PFSK-1 (cell line): Measurements from ENCODE around the gene GASK1A.

Experiments
- FOXP2 ChIP-seq: optimal IDR thresholded peaks from 2 replicates; pipeline ENCODE3; 2011; ENCODE audit warnings: borderline replicate concordance, control low read depth, inconsistent platforms; ENCODE audit not compliant: insufficient read depth; ENCODE audit errors: extremely low read length, extremely low read depth
- POLR2AphosphoS5 ChIP-seq: IDR thresholded peaks from 2 replicates; pipeline ENCODE4 v1.6.1; 2012; ENCODE audit warnings: low read depth, mild to moderate bottlenecking, control low read depth, low read length, moderate library complexity
- REST ChIP-seq, 2 experiments: IDR thresholded peaks; 2 replicates each; pipeline versions ENCODE4 v1.6.1 to v1.8.0; 2011 to 2012; ENCODE audit warnings: low read depth in 2 of 2, low read length in 2 of 2, control low read depth in 1 of 2, inconsistent platforms in 1 of 2, mild to moderate bottlenecking in 1 of 2, moderate library complexity in 1 of 2; ENCODE audit not compliant: insufficient read depth in 1 of 2
- SIN3A ChIP-seq: IDR thresholded peaks from 2 replicates; pipeline ENCODE4 v1.6.1; 2012; ENCODE audit warnings: mild to moderate bottlenecking, low read length, moderate library complexity, borderline replicate concordance; ENCODE audit not compliant: insufficient read depth
- TAF1 ChIP-seq: IDR thresholded peaks from 2 replicates; pipeline ENCODE4 v1.6.1; 2012; ENCODE audit warnings: low read length, control low read depth, borderline replicate concordance; ENCODE audit not compliant: insufficient read depth

GRCh38 chr3:42964266-42964665 is 14.8 kb upstream of the GASK1A start:
- TF ChIP-seq POLR2AphosphoS5, result no peak
- no peak for TF ChIP-seq SIN3A
- TF ChIP-seq FOXP2, result no peak
- no peak for TF ChIP-seq REST (IDR thresholded peaks at IDR 0.05; ENCODE audit: insufficient read depth in 1 of 2, low read depth in 2 of 2, low read length in 2 of 2)
- TF ChIP-seq TAF1, result no peak
